Neural cell (in vitro differentiated cells): ENCODE measurements around the gene UBE2F.

ENCODE experiments used
- EP300 ChIP-seq: fragments of 450-650 bp; conservative IDR thresholded peaks from 2 replicates; pipeline ENCODE4 v1.6.1; 2014; ENCODE audit warnings: antibody characterized with exemption, mild to moderate bottlenecking, moderate library complexity; ENCODE audit not compliant: poor library complexity, severe bottlenecking
- EZH2 ChIP-seq: fragments of 200-600, 300-800 bp; shearing (Covaris generic), sonication (generic); IDR thresholded peaks from 2 replicates; pipeline ENCODE4 v1.6.1; 2014; ENCODE audit warnings: antibody characterized with exemption, low read length, borderline replicate concordance, mild to moderate bottlenecking; ENCODE audit not compliant: insufficient read depth, poor library complexity, severe bottlenecking
- POLR2AphosphoS5 ChIP-seq: IDR thresholded peaks from 2 replicates; pipeline ENCODE4 v1.6.1; 2012
- RAD21 ChIP-seq: fragments of 450-650 bp; conservative IDR thresholded peaks from 2 replicates; pipeline ENCODE4 v1.6.1; 2014; ENCODE audit warnings: antibody characterized with exemption, mild to moderate bottlenecking, moderate library complexity
- REST ChIP-seq: IDR thresholded peaks from 2 replicates; pipeline ENCODE4 v1.6.1; 2012; ENCODE audit warnings: borderline replicate concordance
- SMC3 ChIP-seq: fragments of 450-650 bp; conservative IDR thresholded peaks from 2 replicates; pipeline ENCODE4 v1.6.1; 2014; ENCODE audit warnings: antibody characterized with exemption, mild to moderate bottlenecking, moderate library complexity; ENCODE audit not compliant: poor library complexity
- TAF1 ChIP-seq: IDR thresholded peaks from 2 replicates; pipeline ENCODE4 v1.6.1; 2012; ENCODE audit warnings: low read depth
- TF ChIP-seq, protein P1 (sequence below): fragments of 450-650 bp; IDR thresholded peaks from 2 replicates; pipeline ENCODE4 v1.5.1; 2014; ENCODE audit warnings: antibody characterized with exemption, mild to moderate bottlenecking, moderate library complexity; ENCODE audit not compliant: poor library complexity, severe bottlenecking

DNA sequence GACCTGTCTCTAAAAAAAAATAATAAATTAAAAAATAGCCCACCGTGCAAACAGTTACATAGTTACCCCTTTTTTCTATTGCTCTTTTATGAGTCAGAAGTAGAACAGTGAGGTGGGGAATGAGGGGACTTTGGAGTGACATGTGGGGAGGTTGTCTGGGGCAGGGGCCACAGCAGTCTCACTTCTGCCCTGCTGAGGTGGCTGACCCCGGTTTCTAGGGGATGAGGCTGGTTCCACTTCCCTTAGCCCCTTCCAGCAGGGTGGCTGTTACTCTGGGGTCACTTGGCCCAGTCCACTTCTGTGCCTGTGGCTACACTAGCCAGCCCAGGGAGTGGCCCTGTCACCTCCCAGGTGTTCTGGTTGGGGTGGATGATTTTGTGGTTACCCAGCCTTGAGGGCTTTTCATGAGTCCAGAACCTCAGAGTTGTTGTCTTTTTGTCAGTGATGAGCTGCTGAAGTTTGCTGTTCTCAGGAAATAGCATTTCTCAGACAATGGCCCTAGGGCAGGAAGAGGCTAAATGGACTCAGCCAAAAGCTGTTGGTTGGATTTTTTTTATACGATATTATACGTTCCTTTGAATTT is 66.0 kb downstream of the UBE2F start:
- TF ChIP-seq EZH2 (no peak), SMC3 (no peak), EP300 (no peak), RAD21 (no peak), POLR2AphosphoS5 (no peak), REST (no peak), TAF1 (no peak)
- TF ChIP-seq, protein P1, sequence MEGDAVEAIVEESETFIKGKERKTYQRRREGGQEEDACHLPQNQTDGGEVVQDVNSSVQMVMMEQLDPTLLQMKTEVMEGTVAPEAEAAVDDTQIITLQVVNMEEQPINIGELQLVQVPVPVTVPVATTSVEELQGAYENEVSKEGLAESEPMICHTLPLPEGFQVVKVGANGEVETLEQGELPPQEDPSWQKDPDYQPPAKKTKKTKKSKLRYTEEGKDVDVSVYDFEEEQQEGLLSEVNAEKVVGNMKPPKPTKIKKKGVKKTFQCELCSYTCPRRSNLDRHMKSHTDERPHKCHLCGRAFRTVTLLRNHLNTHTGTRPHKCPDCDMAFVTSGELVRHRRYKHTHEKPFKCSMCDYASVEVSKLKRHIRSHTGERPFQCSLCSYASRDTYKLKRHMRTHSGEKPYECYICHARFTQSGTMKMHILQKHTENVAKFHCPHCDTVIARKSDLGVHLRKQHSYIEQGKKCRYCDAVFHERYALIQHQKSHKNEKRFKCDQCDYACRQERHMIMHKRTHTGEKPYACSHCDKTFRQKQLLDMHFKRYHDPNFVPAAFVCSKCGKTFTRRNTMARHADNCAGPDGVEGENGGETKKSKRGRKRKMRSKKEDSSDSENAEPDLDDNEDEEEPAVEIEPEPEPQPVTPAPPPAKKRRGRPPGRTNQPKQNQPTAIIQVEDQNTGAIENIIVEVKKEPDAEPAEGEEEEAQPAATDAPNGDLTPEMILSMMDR, result no peak
